Measurements from ENCODE around the gene EEF2K. TPM values are rescaled to one million over a fixed set of nuclear protein-coding genes. Genes with fewer than 3 reads are reported as not detected.

The EEF2K gene
- polyA plus RNA-seq, 3 donors = 0.85 to 6.5 (median 1.7) TPM

GRCh38 chr16:22235839-22236745 is 30.0 kb downstream of the EEF2K start:
- no peak for DNase-seq
- H3K36me3 Mint-ChIP-seq = peaks cover 17 to 36% of the 10 kb centered on the region in 2 donors
- no peaks in the 10 kb centered on the region for H3K27me3 ChIP-seq (ENCODE audit: control insufficient read depth in 2 of 2, insufficient read depth in 2 of 2, low read length in 2 of 2)
- H3K4me3 Mint-ChIP-seq = no peak overlapping the region
- peak overlapping the region in 1 of 7 donors; percentile 12 for H3K27ac Mint-ChIP-seq
- 76% methylated on average over 3 of the region's 9 CpGs for WGBS (ENCODE audit: insufficient coverage)
- no peak overlapping the region for H3K9ac ChIP-seq (ENCODE audit: insufficient read depth, low read length, poor library complexity, severe bottlenecking)
- no peaks in the 10 kb centered on the region for H3K79me2 ChIP-seq (ENCODE audit: insufficient read depth, low read length)
- no peaks in the 10 kb centered on the region for H4K20me1 ChIP-seq (ENCODE audit: insufficient read depth, low read length)
- no peaks in the 10 kb centered on the region for H3K9me3 ChIP-seq (replicated peaks in 1 of 2; ENCODE audit: control insufficient read depth in 1 of 2, insufficient read depth in 1 of 2, low read length in 2 of 2)
- H3K4me1 ChIP-seq (ENCODE audit: control insufficient read depth in 1 of 2, insufficient read depth in 2 of 2, low read length in 2 of 2) = peaks cover 12 to 16% of the 10 kb centered on the region in 2 donors
- H3K4me1 Mint-ChIP-seq = peaks cover 20% of the 10 kb centered on the region
- H3K4me2 ChIP-seq (replicated peaks; ENCODE audit: extremely low read depth, low read length, poor library complexity, severe bottlenecking) = no peak overlapping the region
- H3K36me3 ChIP-seq (replicated peaks in 1 of 2; ENCODE audit: control insufficient read depth in 1 of 2, insufficient read depth in 2 of 2, low read length in 2 of 2) = peaks cover 2 to 16% of the 10 kb centered on the region in 2 donors
- H3K27me3 Mint-ChIP-seq (ENCODE audit: low read depth in 3 of 3) = peaks cover 0 to 3% (median 2%) of the 10 kb centered on the region in 3 donors
- H3K9me3 Mint-ChIP-seq = no peaks in the 10 kb centered on the region
- no peak for TF ChIP-seq CTCF (IDR thresholded peaks at IDR 0.05)
- intact Hi-C loops (cut with micrococcal nuclease) = no loop called here
- no peak overlapping the region for H3K27ac ChIP-seq (ENCODE audit: low read depth in 1 of 2, low read length in 2 of 2)
- H3K4me3 ChIP-seq (replicated peaks in 1 of 3; ENCODE audit: low read depth in 2 of 3, low read length in 3 of 3) = no peak overlapping the region
- H2AFZ ChIP-seq (ENCODE audit: insufficient read depth, low read depth, low read length, poor library complexity, severe bottlenecking) = no peak overlapping the region

GRCh38 chr16:22239131-22239805 is 33.2 kb downstream of the EEF2K start:
- TF ChIP-seq CTCF (IDR thresholded peaks at IDR 0.05) = no peak
- DNase-seq = no peak
- intact Hi-C loops (cut with micrococcal nuclease) = no loop called here
- Mint-ChIP-seq H3K9me3 (no peaks in the 10 kb centered on the region), H3K27me3 (ENCODE audit: low read depth in 3 of 3) (peaks cover 0 to 3% (median 0%) of the 10 kb centered on the region in 3 donors), H3K27ac (peak overlapping the region in 2 of 7 donors; percentile 15 to 80), H3K4me3 (no peak overlapping the region), H3K4me1 (peaks cover 24% of the 10 kb centered on the region), H3K36me3 (peaks cover 11 to 17% of the 10 kb centered on the region in 2 donors)
- Histone ChIP-seq H3K4me3 (replicated peaks in 1 of 3; ENCODE audit: low read depth in 2 of 3, low read length in 3 of 3) (no peak overlapping the region), H3K9me3 (replicated peaks in 1 of 2; ENCODE audit: control insufficient read depth in 1 of 2, insufficient read depth in 1 of 2, low read length in 2 of 2) (no peaks in the 10 kb centered on the region), H3K4me2 (replicated peaks; ENCODE audit: extremely low read depth, low read length, poor library complexity, severe bottlenecking) (no peak overlapping the region), H3K36me3 (replicated peaks in 1 of 2; ENCODE audit: control insufficient read depth in 1 of 2, insufficient read depth in 2 of 2, low read length in 2 of 2) (peaks cover 0 to 6% of the 10 kb centered on the region in 2 donors), H3K27ac (ENCODE audit: low read depth in 1 of 2, low read length in 2 of 2) (no peak overlapping the region), H2AFZ (ENCODE audit: insufficient read depth, low read depth, low read length, poor library complexity, severe bottlenecking) (no peak overlapping the region), H4K20me1 (ENCODE audit: insufficient read depth, low read length) (no peaks in the 10 kb centered on the region), H3K27me3 (ENCODE audit: control insufficient read depth in 2 of 2, insufficient read depth in 2 of 2, low read length in 2 of 2) (no peaks in the 10 kb centered on the region), H3K79me2 (ENCODE audit: insufficient read depth, low read length) (no peaks in the 10 kb centered on the region), H3K9ac (ENCODE audit: insufficient read depth, low read length, poor library complexity, severe bottlenecking) (no peak overlapping the region), H3K4me1 (ENCODE audit: control insufficient read depth in 1 of 2, insufficient read depth in 2 of 2, low read length in 2 of 2) (peaks cover 18 to 24% of the 10 kb centered on the region in 2 donors)
- 85% methylated on average over 13 of the region's 14 CpGs for WGBS (ENCODE audit: insufficient coverage)

Data from CD14-positive monocyte (primary cell).